Activated effector memory CD4-positive, alpha-beta T cell treated with Interleukin-2 at 50 U/mL for 16 hours (primary cell): ENCODE measurements around the gene BTNL8.

Experiments used
- DNase-seq: peaks from one replicate; pipeline ENCODE4 v3.0.0-alpha.2; 2020

Gene BTNL8

GRCh38 chr5:180974612-180975315 is 75.8 kb downstream of the BTNL8 start:
- DNase-seq = no peak

- no peak for DNase-seq
These were observed 76.4 kb downstream of the BTNL8 start for GRCh38 chr5:180975338-180975737.

- DNase-seq = no peak
These were observed 77.6 kb downstream of the BTNL8 start for GRCh38 chr5:180976518-180976917.

- DNase-seq = no peak
These were observed 78.9 kb downstream of the BTNL8 start for GRCh38 chr5:180977852-180978251.

GRCh38 chr5:180982008-180982741 is 83.2 kb downstream of the BTNL8 start:
- DNase-seq = no peak

DNA sequence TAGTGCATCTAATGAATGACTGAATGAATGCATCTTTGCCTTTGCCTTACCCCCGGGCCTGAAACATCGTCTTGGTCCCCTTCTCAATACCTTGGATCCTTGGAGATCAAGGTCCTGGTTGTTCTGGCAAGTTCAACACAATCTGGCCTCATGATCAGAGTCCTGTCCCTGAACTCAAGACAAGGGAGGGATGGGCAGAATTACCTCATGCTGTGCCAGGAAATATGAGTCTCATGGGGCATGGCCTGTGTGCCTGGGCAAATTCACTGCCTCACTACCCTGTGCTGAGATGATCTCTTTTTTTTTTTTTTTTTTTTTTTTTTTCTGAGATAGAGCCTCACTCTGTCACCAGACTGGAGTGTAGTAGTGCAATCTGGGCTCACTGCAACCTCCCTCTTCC is 89.1 kb downstream of the BTNL8 start:
- DNase-seq = no peak

DNA sequence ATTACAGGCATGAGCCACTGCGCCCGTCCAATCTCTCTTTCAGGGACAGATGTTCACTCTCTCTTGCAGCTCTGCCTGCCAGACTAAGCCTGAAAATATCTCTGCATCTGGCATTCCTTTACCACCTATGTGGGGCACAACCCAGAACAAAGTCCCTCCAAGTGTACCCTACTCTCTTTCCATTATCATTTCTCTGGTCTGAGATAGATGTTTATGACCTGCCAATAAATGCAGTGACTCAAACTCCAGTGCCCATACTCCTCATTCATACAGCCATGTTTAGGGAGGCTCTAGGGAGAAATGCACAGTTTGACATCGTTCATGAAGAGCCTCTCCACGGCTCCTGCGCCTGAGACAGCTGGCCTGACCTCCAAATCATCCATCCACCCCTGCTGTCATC is 89.6 kb downstream of the BTNL8 start, which contains the start of gene BTNL3:
TSS of gene BTNL3 (plus strand) at position 255 of the 400 bp plus-strand sequence. CDS start 183 bp downstream, outside the sequence.
- DNase-seq = no peak

DNA sequence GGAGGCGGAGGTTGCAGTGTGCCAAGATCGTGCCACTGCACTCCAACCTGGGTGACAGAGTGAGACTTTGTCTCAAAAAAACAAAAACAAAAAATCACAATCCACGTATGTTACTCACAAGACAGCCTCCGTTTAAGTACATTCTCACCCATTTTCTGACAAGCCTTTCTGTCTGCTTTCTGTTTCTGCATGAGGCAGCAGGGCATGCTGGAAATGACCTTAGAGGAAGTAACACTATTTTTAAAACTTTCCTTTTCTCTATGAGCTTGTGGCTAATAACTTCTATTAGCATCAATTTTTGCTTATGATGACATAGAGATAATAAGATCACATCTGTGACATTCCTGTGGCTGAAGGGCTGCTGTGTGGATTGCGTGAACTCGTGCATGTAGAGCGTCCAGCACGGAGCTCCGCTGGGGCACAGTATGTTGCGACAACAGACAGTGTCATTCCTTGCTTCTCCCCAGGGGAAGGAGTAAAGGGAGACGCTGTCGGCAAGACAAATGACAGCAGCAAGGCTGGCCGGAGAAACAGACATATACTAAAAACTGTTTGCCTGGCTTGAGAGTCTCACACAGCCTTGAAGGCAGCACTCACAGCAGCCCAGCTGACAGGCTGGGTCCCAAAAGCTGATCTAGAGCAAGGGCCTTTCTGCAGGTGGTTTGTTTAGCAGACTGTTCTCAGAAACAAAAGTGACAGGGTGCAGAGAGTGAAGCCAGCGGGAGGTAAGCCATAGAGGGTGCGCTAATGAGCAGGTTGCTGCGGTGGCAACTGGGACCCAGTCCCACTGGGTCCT is 91.3 kb downstream of the BTNL8 start:
- no peak for DNase-seq

DNA sequence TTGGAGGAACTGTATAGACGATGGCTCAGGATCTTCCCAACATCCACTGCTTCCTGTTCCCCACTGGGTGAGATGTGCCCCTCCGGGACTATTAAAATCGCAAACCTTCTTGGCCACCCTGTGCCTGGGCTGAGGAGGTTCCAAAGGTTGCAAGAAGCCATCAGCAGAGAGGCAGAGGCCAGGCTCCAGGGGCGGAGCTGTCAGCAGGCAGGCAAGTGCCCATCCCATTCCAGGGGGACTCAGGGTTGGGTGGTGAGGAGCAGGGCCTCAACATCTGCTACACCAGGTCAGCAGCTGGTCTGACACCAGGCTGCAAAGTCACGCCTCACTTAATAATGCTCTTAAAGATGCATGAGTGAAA is 91.9 kb downstream of the BTNL8 start:
- no peak for DNase-seq
